ENCODE data around the gene OPCML.

Gene OPCML

DNA sequence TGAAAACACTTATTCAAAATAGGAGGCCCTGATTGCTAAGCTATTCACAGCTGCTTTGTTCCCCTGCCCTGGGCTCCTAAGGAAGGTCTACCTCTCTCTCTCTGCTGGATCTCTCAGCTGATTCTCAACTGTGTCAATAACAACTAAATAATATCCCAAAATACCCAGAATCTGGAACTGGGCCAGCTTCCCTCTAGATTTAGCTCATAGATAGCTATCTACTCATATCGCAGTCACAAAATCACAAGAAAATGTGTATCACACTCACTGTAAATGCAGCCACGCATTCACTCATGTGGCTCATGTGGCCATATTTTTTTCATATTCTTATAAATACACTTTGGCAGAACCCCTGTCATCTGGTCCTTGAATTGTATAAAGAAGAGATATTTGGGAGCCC is 555.1 kb downstream of the OPCML start:
- Histone ChIP-seq H3K4me1 (ENCODE audit: insufficient read depth, low read length) (no peaks in the 10 kb centered on the region), H3K9me3 (ENCODE audit: control insufficient read depth, insufficient read depth, low read length) (no peaks in the 10 kb centered on the region), H3K9ac (ENCODE audit: low read depth, low read length) (no peak overlapping the region), H3K36me3 (ENCODE audit: insufficient read depth, low read length) (no peaks in the 10 kb centered on the region)

DNA sequence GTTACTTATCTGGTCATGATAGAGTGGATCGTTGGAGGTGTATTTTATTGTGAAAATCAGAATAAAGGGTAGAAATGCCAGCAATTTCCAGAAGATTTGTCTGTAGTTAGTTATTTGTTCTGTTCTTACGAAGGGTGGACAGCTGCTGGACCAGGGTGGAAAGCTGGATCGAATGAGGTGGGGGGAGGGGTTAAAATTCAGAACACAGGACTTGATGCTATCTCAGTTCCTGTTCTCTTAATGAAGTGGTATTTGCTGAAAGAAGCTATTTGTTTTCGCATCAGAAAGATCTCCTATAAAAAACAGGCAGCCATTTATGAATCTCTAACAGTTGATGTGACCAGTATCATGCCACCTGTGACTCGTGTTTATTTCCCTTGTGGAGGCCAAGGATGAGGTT is 556.2 kb downstream of the OPCML start:
- no peak overlapping the region for H3K9ac ChIP-seq (ENCODE audit: low read depth, low read length)
- no peaks in the 10 kb centered on the region for H3K4me1 ChIP-seq (ENCODE audit: insufficient read depth, low read length)
- no peaks in the 10 kb centered on the region for H3K36me3 ChIP-seq (ENCODE audit: insufficient read depth, low read length)
- H3K9me3 ChIP-seq (ENCODE audit: control insufficient read depth, insufficient read depth, low read length), result no peaks in the 10 kb centered on the region

DNA sequence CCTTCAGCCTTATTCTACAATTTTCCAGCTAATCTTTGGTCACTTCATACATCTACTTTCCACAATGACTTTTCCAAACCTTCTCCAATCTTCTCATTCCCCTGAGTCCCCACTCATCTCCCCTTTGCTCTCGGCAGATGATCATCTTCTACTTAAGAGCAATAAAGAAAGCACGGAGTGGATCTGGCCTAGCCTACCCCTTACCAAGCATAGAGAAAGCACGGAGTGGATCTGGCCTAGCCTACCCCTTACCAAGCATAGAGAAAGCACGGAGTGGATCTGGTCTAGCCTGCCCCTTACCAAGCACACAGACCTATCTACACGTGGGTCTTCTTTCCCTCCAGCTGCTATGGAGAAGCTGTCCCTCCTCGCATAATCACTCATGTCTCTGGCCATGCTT is 558.6 kb downstream of the OPCML start:
- H3K4me1 ChIP-seq (ENCODE audit: insufficient read depth, low read length), result no peaks in the 10 kb centered on the region
- no peak overlapping the region for H3K9ac ChIP-seq (ENCODE audit: low read depth, low read length)
- H3K9me3 ChIP-seq (ENCODE audit: control insufficient read depth, insufficient read depth, low read length), result no peaks in the 10 kb centered on the region
- H3K36me3 ChIP-seq (ENCODE audit: insufficient read depth, low read length), result no peaks in the 10 kb centered on the region

- Histone ChIP-seq H3K36me3 (ENCODE audit: insufficient read depth, low read length) (no peaks in the 10 kb centered on the region), H3K4me1 (ENCODE audit: insufficient read depth, low read length) (no peaks in the 10 kb centered on the region), H3K9ac (ENCODE audit: low read depth, low read length) (no peak overlapping the region), H3K9me3 (ENCODE audit: control insufficient read depth, insufficient read depth, low read length) (no peaks in the 10 kb centered on the region)
Measured at GRCh38 chr11:132972565-132972964, 559.7 kb downstream of the OPCML start.

GRCh38 chr11:132971351-132971750 is 561.0 kb downstream of the OPCML start:
- Histone ChIP-seq H3K4me1 (ENCODE audit: insufficient read depth, low read length) (no peaks in the 10 kb centered on the region), H3K36me3 (ENCODE audit: insufficient read depth, low read length) (no peaks in the 10 kb centered on the region), H3K9ac (ENCODE audit: low read depth, low read length) (no peak overlapping the region), H3K9me3 (ENCODE audit: control insufficient read depth, insufficient read depth, low read length) (no peaks in the 10 kb centered on the region)

- Histone ChIP-seq H3K36me3 (ENCODE audit: insufficient read depth, low read length) (no peaks in the 10 kb centered on the region), H3K9me3 (ENCODE audit: control insufficient read depth, insufficient read depth, low read length) (no peaks in the 10 kb centered on the region), H3K9ac (ENCODE audit: low read depth, low read length) (no peak overlapping the region), H3K4me1 (ENCODE audit: insufficient read depth, low read length) (no peaks in the 10 kb centered on the region)
Measured at GRCh38 chr11:132969892-132970291, 562.4 kb downstream of the OPCML start.

DNA sequence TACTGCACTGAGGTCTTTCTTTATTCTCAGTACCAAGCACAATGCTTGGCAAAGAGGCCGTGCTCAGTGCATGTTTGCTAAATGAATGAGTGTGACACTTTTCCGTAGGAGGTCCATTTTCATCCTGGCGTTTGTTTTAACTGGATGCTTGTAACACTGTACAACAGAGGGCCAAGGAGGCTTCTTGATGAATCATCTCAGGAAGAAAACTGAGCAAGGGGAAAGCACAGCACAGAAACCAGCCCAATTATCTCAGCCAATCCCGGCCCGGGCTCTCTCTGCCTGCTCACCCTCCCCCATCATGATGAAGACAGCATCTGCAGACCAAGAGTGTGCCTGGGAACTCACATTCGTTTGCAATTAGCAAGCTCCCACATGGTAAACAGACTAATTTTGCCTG is 570.3 kb downstream of the OPCML start:
- Histone ChIP-seq H3K36me3 (ENCODE audit: insufficient read depth, low read length) (no peaks in the 10 kb centered on the region), H3K9ac (ENCODE audit: low read depth, low read length) (no peak overlapping the region), H3K9me3 (ENCODE audit: control insufficient read depth, insufficient read depth, low read length) (no peaks in the 10 kb centered on the region), H3K4me1 (ENCODE audit: insufficient read depth, low read length) (peaks cover 5% of the 10 kb centered on the region; the same call in 1 of the 2 replicates)

GRCh38 chr11:132961453-132961852 is 570.8 kb downstream of the OPCML start:
- Histone ChIP-seq H3K4me1 (ENCODE audit: insufficient read depth, low read length) (peaks cover 5% of the 10 kb centered on the region; the same call in 1 of the 2 replicates), H3K36me3 (ENCODE audit: insufficient read depth, low read length) (no peaks in the 10 kb centered on the region), H3K9ac (ENCODE audit: low read depth, low read length) (no peak overlapping the region), H3K9me3 (ENCODE audit: control insufficient read depth, insufficient read depth, low read length) (no peaks in the 10 kb centered on the region)

- Histone ChIP-seq H3K9me3 (ENCODE audit: control insufficient read depth, insufficient read depth, low read length) (no peaks in the 10 kb centered on the region), H3K9ac (ENCODE audit: low read depth, low read length) (no peak overlapping the region), H3K4me1 (ENCODE audit: insufficient read depth, low read length) (peaks cover 5% of the 10 kb centered on the region; the same call in 1 of the 2 replicates), H3K36me3 (ENCODE audit: insufficient read depth, low read length) (no peaks in the 10 kb centered on the region)
Measured at GRCh38 chr11:132960273-132961078, 571.8 kb downstream of the OPCML start.

GRCh38 chr11:132959693-132960092 is 572.6 kb downstream of the OPCML start:
- H3K9ac ChIP-seq (ENCODE audit: low read depth, low read length), result no peak overlapping the region
- H3K36me3 ChIP-seq (ENCODE audit: insufficient read depth, low read length), result no peaks in the 10 kb centered on the region
- H3K4me1 ChIP-seq (ENCODE audit: insufficient read depth, low read length), result peaks cover 5% of the 10 kb centered on the region; the same call in 1 of the 2 replicates
- H3K9me3 ChIP-seq (ENCODE audit: control insufficient read depth, insufficient read depth, low read length), result no peaks in the 10 kb centered on the region

DNA sequence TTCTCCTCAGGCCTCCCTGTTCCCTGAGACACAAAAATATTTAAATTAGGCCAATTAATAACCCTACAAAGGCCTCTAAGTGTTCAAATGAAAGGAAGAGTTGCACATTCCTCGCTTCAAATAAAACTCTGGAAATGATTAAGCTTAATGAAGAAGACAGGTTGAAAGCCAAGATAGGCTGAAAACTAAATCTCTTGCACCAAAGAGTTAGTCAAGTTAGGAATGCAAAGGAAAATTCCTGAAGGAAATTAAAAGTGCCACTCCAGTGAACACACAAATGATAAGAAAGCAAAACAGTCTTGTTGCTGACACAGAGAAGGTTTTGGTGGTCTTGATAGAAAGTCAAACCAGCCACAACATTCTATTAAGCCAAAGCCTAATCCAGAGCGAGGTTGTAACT is 574.4 kb downstream of the OPCML start:
- Histone ChIP-seq H3K36me3 (ENCODE audit: insufficient read depth, low read length) (no peaks in the 10 kb centered on the region), H3K4me1 (ENCODE audit: insufficient read depth, low read length) (peaks cover 5% of the 10 kb centered on the region; the same call in 1 of the 2 replicates), H3K9me3 (ENCODE audit: control insufficient read depth, insufficient read depth, low read length) (no peaks in the 10 kb centered on the region), H3K9ac (ENCODE audit: low read depth, low read length) (no peak overlapping the region)

DNA sequence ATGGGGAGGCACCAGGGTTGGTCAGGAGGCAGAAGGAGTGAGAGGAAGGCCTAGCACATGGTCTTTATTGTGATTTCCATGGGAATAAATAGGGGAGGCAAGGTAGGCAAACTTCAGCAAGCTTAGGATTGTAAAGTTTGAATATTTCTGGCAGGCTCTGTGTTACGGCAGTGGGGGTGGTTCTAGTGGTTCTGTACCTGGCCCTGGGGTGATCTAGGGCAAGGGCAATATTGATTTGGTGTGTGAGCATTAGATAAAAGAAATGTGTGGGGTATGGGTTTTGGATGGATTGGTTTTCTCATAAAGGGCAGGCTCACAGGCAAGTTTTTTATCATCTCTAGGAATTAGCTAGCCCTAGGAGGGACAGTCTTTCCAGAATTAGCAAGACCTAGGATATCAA is 584.0 kb downstream of the OPCML start:
- Histone ChIP-seq H3K9me3 (ENCODE audit: control insufficient read depth, insufficient read depth, low read length) (no peaks in the 10 kb centered on the region), H3K36me3 (ENCODE audit: insufficient read depth, low read length) (no peaks in the 10 kb centered on the region)

GRCh38 chr11:132944569-132944944 is 587.7 kb downstream of the OPCML start:
- no peaks in the 10 kb centered on the region for H3K36me3 ChIP-seq (ENCODE audit: insufficient read depth, low read length)
- H3K9me3 ChIP-seq (ENCODE audit: control insufficient read depth, insufficient read depth, low read length), result no peaks in the 10 kb centered on the region
- peak overlapping the region; percentile 80; the same call in 1 of the 2 replicates for H3K9ac ChIP-seq (ENCODE audit: low read depth, low read length)
- peaks cover 5% of the 10 kb centered on the region; the same call in 1 of the 2 replicates for H3K4me1 ChIP-seq (ENCODE audit: insufficient read depth, low read length)

More for the DNA sequence above, 584.0 kb downstream of the OPCML start:
- H3K9ac ChIP-seq (ENCODE audit: low read depth, low read length), result no peak overlapping the region
- no peaks in the 10 kb centered on the region for H3K4me1 ChIP-seq (ENCODE audit: insufficient read depth, low read length)

GRCh38 chr11:132943706-132944568 is 588.4 kb downstream of the OPCML start:
- Histone ChIP-seq H3K4me1 (ENCODE audit: insufficient read depth, low read length) (peaks cover 5% of the 10 kb centered on the region; the same call in 1 of the 2 replicates), H3K9ac (ENCODE audit: low read depth, low read length) (peak overlapping the region; percentile 80), H3K9me3 (ENCODE audit: control insufficient read depth, insufficient read depth, low read length) (no peaks in the 10 kb centered on the region)

More at GRCh38 chr11:132943706-132944568, 588.4 kb downstream of the OPCML start:
- H3K36me3 ChIP-seq (ENCODE audit: insufficient read depth, low read length), result no peaks in the 10 kb centered on the region
